Endothelial cell of umbilical vein (primary cell): ENCODE results near the gene DOCK1. TPM values are rescaled to one million over a fixed set of nuclear protein-coding genes. Genes with fewer than 3 reads are reported as not detected.

ENCODE experiments used
- BruUV-seq: library from RNA; stranded (reverse); fragments of 400-500 nt; replicated peaks from 2 replicates; lab custom pipeline; 2021; lab: Mats Ljungman, UMichigan
- CTCF ChIA-PET: fragments of 300-600, 350-600 bp; sonication (Branson Sonifier 250); formaldehyde crosslinking; loops from one replicate; lab custom pipeline; 2021; ENCODE audit warnings: antibody characterized with exemption, inconsistent platforms; lab: Charles Lee
- POLR2A ChIA-PET: fragments of 300-600, 350-600 bp; sonication (Branson Sonifier 250); formaldehyde crosslinking; loops from one replicate; lab custom pipeline; 2021; ENCODE audit warnings: antibody characterized with exemption, inconsistent platforms; lab: Charles Lee
- DNase-seq: peaks from one replicate; pipeline ENCODE4 v3.0.0-alpha.2; 2011; ENCODE audit warnings: low read depth, low spot score
- FAIRE-seq: peaks from 2 replicates; lab custom pipeline; 2011; peaks lifted over from hg19 to GRCh38; lab: Jason Lieb, UNC
- H2AFZ ChIP-seq: 2 replicates; pipeline ENCODE4 v1.6.0; 2012; ENCODE audit warnings: low read depth, low read length, control low read depth, inconsistent platforms
- H3K27ac ChIP-seq: 2 replicates; pipeline ENCODE4 v1.5.1; 2011; ENCODE audit warnings: low read depth, mild to moderate bottlenecking, control low read depth, low read length, moderate library complexity; ENCODE audit not compliant: insufficient read depth
- H3K27me3 ChIP-seq, 2 experiments: 2 replicates each; pipeline versions ENCODE4 v1.6.0 to v1.6.1; 2011; ENCODE audit warnings: low read length in 2 of 2, mixed read lengths in 1 of 2; ENCODE audit not compliant: control insufficient read depth in 2 of 2, insufficient read depth in 2 of 2
- H3K36me3 ChIP-seq, 2 experiments: 2 replicates in 1 of 2; 3 replicates in 1 of 2; pipeline ENCODE4 v1.5.1; 2011; ENCODE audit warnings: low read length in 2 of 2, mild to moderate bottlenecking in 1 of 2, moderate library complexity in 1 of 2; ENCODE audit not compliant: control insufficient read depth in 2 of 2, insufficient read depth in 2 of 2; ENCODE audit errors: extremely low read depth in 1 of 2
- H3K4me1 ChIP-seq: 3 replicates; pipeline ENCODE4 v1.5.1; 2011; ENCODE audit warnings: mild to moderate bottlenecking, low read length; ENCODE audit not compliant: control insufficient read depth, insufficient read depth; ENCODE audit errors: extremely low read depth
- H3K4me2 ChIP-seq: 2 replicates; pipeline ENCODE4 v1.6.1; 2011; ENCODE audit warnings: low read length, control low read depth, mixed read lengths; ENCODE audit not compliant: insufficient read depth
- H3K4me3 ChIP-seq, 3 experiments: fragments of 200-600 bp in 1 of 3; sonication (generic), shearing (Covaris generic) in 1 of 3; replicated peaks in 1 of 3; 2 replicates each; pipeline ENCODE4 v1.5.1; 2011 to 2016; ENCODE audit warnings: control low read depth in 3 of 3, low read length in 3 of 3, mild to moderate bottlenecking in 2 of 3, inconsistent platforms in 1 of 3, low read depth in 1 of 3, moderate library complexity in 1 of 3; ENCODE audit not compliant: insufficient read depth in 1 of 3
- H3K79me2 ChIP-seq: 2 replicates; pipeline ENCODE4 v1.6.0; 2012; ENCODE audit warnings: low read length, inconsistent platforms; ENCODE audit not compliant: control insufficient read depth, insufficient read depth
- H3K9ac ChIP-seq: replicated peaks from 2 replicates; pipeline ENCODE3; 2011; ENCODE audit warnings: low read length, control low read depth; ENCODE audit not compliant: insufficient read depth; ENCODE audit errors: extremely low read depth
- H3K9me1 ChIP-seq: replicated peaks from 3 replicates; pipeline ENCODE4 v1.6.0; 2011; ENCODE audit warnings: mild to moderate bottlenecking, low read length; ENCODE audit not compliant: control insufficient read depth, insufficient read depth; ENCODE audit errors: extremely low read depth
- H3K9me3 ChIP-seq: replicated peaks from 2 replicates; pipeline ENCODE4 v1.5.1; 2012; ENCODE audit warnings: low read length, inconsistent platforms; ENCODE audit not compliant: control insufficient read depth, insufficient read depth
- H4K20me1 ChIP-seq: replicated peaks from 2 replicates; pipeline ENCODE3; 2011; ENCODE audit warnings: mild to moderate bottlenecking, low read length; ENCODE audit not compliant: control insufficient read depth, insufficient read depth; ENCODE audit errors: extremely low read depth
- EZH2 ChIP-seq: IDR thresholded peaks from 2 replicates; pipeline ENCODE4 v1.6.1; 2012; ENCODE audit warnings: borderline replicate concordance, low read depth, mild to moderate bottlenecking, moderate library complexity, low read length, inconsistent platforms; ENCODE audit not compliant: severe bottlenecking
- FOS ChIP-seq: IDR thresholded peaks from 2 replicates; pipeline ENCODE4 v1.6.1; 2011; ENCODE audit warnings: mild to moderate bottlenecking, low read length, moderate library complexity, borderline replicate concordance; ENCODE audit not compliant: insufficient read depth
- GATA2 ChIP-seq: IDR thresholded peaks from 2 replicates; pipeline ENCODE4 v1.7.0; 2011; ENCODE audit warnings: low read depth, mild to moderate bottlenecking, moderate library complexity, mixed read lengths, low read length; ENCODE audit not compliant: insufficient read length, insufficient read depth
- POLR2A ChIP-seq: IDR thresholded peaks from 2 replicates; pipeline ENCODE4 v1.6.1; 2012; ENCODE audit warnings: low read depth, mild to moderate bottlenecking, control low read depth, low read length
- dilution Hi-C: fragments of 300-500 bp; cut with MboI; formaldehyde crosslinking; loops from one replicate; pipeline ENCODE4 v1.15.0; 2019; ENCODE audit warnings: low sequenced_read_pairs; ENCODE audit not compliant: extremely low pct_ligation_motif_present
- intact Hi-C: fragments of 100-400 bp; cut with micrococcal nuclease; formaldehyde crosslinking; loops from one replicate; pipeline ENCODE4 v1.10.0; 2022
- polyA plus RNA-seq, 4 experiments: library from polyadenylated mRNA; depleted of rRNA in 3 of 4; stranded (reverse) in 3 of 4; unstranded in 1 of 4; fragments of >200 nt; gene quantifications; 2 replicates each; pipeline versions ENCODE4 v1.2.1 to v1.2.3, GENCODE V29; 2011 to 2012; ENCODE audit warnings: missing spikeins in 1 of 4
- total RNA-seq: library from RNA; stranded (reverse); gene quantifications from 2 replicates; pipeline ENCODE4 v1.2.3, GENCODE V29; 2021
- TF ChIP-seq, protein P1 (sequence below), 2 donors: IDR thresholded peaks; 1 replicate in 1 of 2; 2 replicates in 1 of 2; pipeline ENCODE4 v1.5.1; 2011; ENCODE audit warnings: low read length in 2 of 2, mild to moderate bottlenecking in 2 of 2, moderate library complexity in 2 of 2, control low read depth in 1 of 2, inconsistent platforms in 1 of 2, low read depth in 1 of 2; ENCODE audit not compliant: insufficient read depth in 1 of 2; ENCODE audit errors: extremely low read depth in 1 of 2

DOCK1 gene
- total and polyA plus RNA-seq, 2 donors (not counting 3 experiments of a cell fraction or from before 2014, with no cell fraction given) = 22.5 to 83.1 TPM

DNA sequence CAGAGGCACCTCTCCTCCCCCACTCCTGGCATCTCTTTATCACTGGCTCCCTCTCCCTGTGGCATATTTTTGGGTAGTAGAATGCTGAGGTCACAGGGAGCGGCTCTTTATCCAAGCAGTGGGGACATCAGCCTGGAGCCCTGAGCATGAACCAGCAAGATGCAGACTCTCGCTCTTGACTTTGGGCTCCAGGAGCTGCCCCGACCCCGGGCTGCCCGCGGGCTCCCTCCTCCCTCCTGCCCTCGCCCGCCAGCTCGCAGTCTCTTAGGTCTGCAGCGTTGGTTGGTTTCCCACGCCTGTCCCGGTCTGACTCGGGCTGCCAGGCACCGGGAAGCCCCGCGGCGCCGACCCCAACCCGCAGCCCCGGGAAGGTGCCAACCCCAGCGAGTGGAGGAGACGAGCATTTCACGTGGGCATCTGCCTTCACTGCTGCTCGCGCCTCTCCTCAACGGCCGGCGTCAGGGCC, 289.8 kb downstream of the DOCK1 start:
- Histone ChIP-seq H3K79me2 (no peaks in the 10 kb centered on the region), H4K20me1 (peaks cover 4% of the 10 kb centered on the region), H3K36me3 (no peaks in the 10 kb centered on the region), H3K27me3 (peaks cover 5 to 19% of the 10 kb centered on the region in 2 experiments), H3K9me1 (no peaks in the 10 kb centered on the region), H2AFZ (no peak overlapping the region), H3K4me2 (no peak overlapping the region), H3K27ac (no peak overlapping the region), H3K4me3 (peak overlapping the region in 1 of 3 experiments; percentile 5), H3K4me1 (peaks cover 4% of the 10 kb centered on the region), H3K9ac (no peak overlapping the region), H3K9me3 (no peaks in the 10 kb centered on the region)
- TF ChIP-seq EZH2 (peak; percentile 62), POLR2A (no peak)
- TF ChIP-seq, protein P1, sequence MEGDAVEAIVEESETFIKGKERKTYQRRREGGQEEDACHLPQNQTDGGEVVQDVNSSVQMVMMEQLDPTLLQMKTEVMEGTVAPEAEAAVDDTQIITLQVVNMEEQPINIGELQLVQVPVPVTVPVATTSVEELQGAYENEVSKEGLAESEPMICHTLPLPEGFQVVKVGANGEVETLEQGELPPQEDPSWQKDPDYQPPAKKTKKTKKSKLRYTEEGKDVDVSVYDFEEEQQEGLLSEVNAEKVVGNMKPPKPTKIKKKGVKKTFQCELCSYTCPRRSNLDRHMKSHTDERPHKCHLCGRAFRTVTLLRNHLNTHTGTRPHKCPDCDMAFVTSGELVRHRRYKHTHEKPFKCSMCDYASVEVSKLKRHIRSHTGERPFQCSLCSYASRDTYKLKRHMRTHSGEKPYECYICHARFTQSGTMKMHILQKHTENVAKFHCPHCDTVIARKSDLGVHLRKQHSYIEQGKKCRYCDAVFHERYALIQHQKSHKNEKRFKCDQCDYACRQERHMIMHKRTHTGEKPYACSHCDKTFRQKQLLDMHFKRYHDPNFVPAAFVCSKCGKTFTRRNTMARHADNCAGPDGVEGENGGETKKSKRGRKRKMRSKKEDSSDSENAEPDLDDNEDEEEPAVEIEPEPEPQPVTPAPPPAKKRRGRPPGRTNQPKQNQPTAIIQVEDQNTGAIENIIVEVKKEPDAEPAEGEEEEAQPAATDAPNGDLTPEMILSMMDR (IDR thresholded peaks at IDR 0.05; ENCODE audit: extremely low read depth in 1 of 2, insufficient read depth in 1 of 2, low read depth in 1 of 2, low read length in 2 of 2) = no peak
- no TSS peak for BruUV-seq
- ChIA-PET POLR2A (no interaction called here), CTCF (interaction anchor here (1.5 kb wide), 1 partner anchor 47 kb away, joined by 5 read pairs; no protein-coding TSS in a partner anchor)
- intact Hi-C loops (loop anchor here (5.0 kb wide), 1 partner anchor 162 kb away; no protein-coding TSS in a partner anchor), dilution Hi-C loops (no loop called here)
- peak; percentile 33 for FAIRE-seq
- DNase-seq = peak; percentile 7

DNA sequence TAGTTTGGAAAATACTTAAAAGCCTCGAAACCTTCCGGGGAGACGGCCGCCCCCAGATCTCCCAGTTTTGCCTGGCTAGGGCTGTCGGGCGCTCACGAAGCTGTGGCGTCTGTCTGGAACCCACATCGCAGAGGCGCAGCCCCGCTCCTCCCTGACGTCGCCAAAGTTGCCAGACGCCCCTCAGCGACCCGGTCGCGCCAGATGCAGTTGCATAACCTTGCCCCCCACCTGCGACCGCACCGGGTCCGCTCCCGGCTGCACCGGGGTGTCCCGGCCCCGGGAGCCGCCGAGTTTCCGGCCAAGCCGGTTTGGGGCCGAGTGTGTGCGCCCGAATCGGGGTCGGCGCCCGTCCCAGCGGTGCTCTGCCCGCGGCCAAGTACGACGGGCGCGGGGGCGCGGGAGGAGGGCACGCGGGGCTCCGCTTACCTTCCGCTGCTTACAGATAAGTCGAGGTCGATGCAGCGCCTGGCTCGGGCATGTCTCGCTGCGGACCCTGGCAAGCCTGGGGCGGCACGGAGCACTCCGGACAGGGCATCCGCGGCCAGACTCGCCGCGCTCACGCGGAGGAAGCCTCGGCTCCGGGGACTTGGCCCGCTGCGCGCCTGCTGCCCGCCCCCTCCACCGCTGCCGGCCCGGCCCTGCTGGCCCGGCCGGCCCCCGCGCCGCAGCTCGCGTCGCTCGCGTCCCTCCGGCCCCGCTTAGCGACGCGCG, 290.5 kb downstream of the DOCK1 start:
- no TSS peak for BruUV-seq
- dilution Hi-C loops = no loop called here
- no peak overlapping the region for H3K9ac ChIP-seq
- intact Hi-C loops = loop anchor here (1.0 to 5.0 kb wide), 2 partner anchors 47 to 162 kb away; no protein-coding TSS in a partner anchor
- H3K4me1 ChIP-seq = peaks cover 4% of the 10 kb centered on the region
- peak overlapping the region; percentile 30 to 41 (median 39) for H3K4me3 ChIP-seq
- no peak for FAIRE-seq
- no peak overlapping the region for H2AFZ ChIP-seq
- peak; percentile 37 for TF ChIP-seq EZH2
- TF ChIP-seq, protein P1 (IDR thresholded peaks at IDR 0.05; ENCODE audit: extremely low read depth in 1 of 2, insufficient read depth in 1 of 2, low read depth in 1 of 2, low read length in 2 of 2) = no peak
- TF ChIP-seq POLR2A = no peak
- no peak for TF ChIP-seq FOS
- no peak for TF ChIP-seq GATA2
- ChIA-PET CTCF (interaction anchor here (0.6 to 1.6 kb wide), 5 partner anchors 25 to 960 kb away, joined by 3 to 5 read pairs (median 3); no protein-coding TSS in a partner anchor), POLR2A (no interaction called here)
- H3K27me3 ChIP-seq = peaks cover 5 to 19% of the 10 kb centered on the region in 2 experiments
- peaks cover 4% of the 10 kb centered on the region for H4K20me1 ChIP-seq
- peak overlapping the region; percentile 66 for H3K4me2 ChIP-seq
- peak; percentile 23 for DNase-seq
- no peak overlapping the region for H3K27ac ChIP-seq
- no peaks in the 10 kb centered on the region for H3K9me1 ChIP-seq
- no peaks in the 10 kb centered on the region for H3K9me3 ChIP-seq
- no peaks in the 10 kb centered on the region for H3K36me3 ChIP-seq
- no peaks in the 10 kb centered on the region for H3K79me2 ChIP-seq
